Measurements from ENCODE around the gene LIN52. TPM values are rescaled to one million over a fixed set of nuclear protein-coding genes. Genes with fewer than 3 reads are reported as not detected.
"Not testable (repeated sequence)": the region's sequence is repeated elsewhere in the genome, so short reads cannot be mapped to it uniquely, and the experiment has no call there.

The LIN52 gene
- total and polyA plus RNA-seq, 2 of the 13 experiments (the other 11 are each of a cell fraction or from before 2014, with no cell fraction given) = 11.4 to 23.3 TPM

DNA sequence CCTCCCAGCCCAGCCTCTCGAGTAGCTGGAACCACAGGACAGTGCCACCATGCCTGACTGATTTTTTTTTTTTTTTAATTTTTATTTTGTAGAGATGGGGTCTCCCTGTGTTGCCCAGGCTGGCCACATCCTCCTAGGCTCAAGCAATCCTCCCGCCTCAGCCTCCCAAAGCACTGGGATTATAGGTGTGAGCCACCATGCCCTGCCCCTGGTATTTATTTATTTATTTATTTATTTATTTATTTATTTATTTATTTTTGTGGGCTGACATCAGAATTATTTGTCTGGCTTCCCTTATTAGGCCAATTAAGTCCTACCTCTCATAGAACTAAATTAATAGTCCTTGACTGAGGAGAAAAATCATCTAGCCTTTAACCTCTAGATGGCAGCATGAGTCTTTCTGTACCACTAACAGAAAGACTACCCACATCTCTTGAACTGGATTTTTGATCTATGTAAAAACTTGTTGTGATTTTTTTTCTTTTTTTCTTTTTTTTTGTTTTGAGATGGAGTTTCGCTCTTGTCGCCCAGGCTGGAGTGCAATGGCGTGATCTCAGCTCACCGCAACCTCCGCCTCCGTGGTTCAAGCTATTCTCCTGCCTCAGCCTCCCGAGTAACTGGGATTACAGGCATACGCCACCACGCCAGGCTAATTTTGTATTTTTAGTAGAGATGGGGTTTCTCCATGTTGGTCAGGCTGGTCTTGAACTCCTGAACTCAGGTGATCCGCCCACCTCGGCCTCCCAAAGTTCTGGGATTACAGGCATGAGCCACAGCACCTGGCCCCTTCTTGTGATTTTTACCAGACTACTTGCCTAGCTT, 26.9 kb downstream of the LIN52 start:
- BruUV-seq (replicated peaks); H3K4me3 ChIP-seq (replicated peaks in 1 of 3; ENCODE audit: insufficient read depth in 1 of 3, low read depth in 2 of 3, low read length in 3 of 3); H3K9ac ChIP-seq (ENCODE audit: insufficient read depth, low read depth, low read length); H4K20me1 ChIP-seq (ENCODE audit: insufficient read depth, low read length); H3K4me1 ChIP-seq (ENCODE audit: insufficient read depth, low read length); H3K9me3 ChIP-seq (ENCODE audit: low read length); FAIRE-seq; H3K27me3 ChIP-seq (ENCODE audit: control insufficient read depth in 1 of 2, insufficient read depth in 2 of 2, low read length in 2 of 2); H3K4me2 ChIP-seq (ENCODE audit: low read depth, low read length); H3K27ac ChIP-seq (ENCODE audit: extremely low read length, insufficient read depth, low read length); H2AFZ ChIP-seq (ENCODE audit: low read length); H3K79me2 ChIP-seq (ENCODE audit: insufficient read depth, low read length); POLR2A ChIA-PET: not testable (repeated sequence)
- peak; percentile 48 for DNase-seq (ENCODE audit: low spot score)
- ATAC-seq = peak; percentile 63
- peak; percentile 69 for TF ChIP-seq STAG1 (CRISPR knock-in tag; IDR thresholded peaks at IDR 0.05)
- peak; percentile 64 for TF ChIP-seq RAD21 (CRISPR knock-in tag; IDR thresholded peaks at IDR 0.05)
- peak; percentile 37; the same call in 1 of the 2 replicates for TF ChIP-seq SMC3 (IDR thresholded peaks at IDR 0.05; ENCODE audit: low read length)
- TF ChIP-seq, protein P1, sequence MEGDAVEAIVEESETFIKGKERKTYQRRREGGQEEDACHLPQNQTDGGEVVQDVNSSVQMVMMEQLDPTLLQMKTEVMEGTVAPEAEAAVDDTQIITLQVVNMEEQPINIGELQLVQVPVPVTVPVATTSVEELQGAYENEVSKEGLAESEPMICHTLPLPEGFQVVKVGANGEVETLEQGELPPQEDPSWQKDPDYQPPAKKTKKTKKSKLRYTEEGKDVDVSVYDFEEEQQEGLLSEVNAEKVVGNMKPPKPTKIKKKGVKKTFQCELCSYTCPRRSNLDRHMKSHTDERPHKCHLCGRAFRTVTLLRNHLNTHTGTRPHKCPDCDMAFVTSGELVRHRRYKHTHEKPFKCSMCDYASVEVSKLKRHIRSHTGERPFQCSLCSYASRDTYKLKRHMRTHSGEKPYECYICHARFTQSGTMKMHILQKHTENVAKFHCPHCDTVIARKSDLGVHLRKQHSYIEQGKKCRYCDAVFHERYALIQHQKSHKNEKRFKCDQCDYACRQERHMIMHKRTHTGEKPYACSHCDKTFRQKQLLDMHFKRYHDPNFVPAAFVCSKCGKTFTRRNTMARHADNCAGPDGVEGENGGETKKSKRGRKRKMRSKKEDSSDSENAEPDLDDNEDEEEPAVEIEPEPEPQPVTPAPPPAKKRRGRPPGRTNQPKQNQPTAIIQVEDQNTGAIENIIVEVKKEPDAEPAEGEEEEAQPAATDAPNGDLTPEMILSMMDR (CRISPR knock-in tag; IDR thresholded peaks at IDR 0.05) = peak; percentile 65
- peaks cover 3 to 10% of the 10 kb centered on the region in 2 experiments; a peak in 3 of 5 replicates for H3K36me3 ChIP-seq (replicated peaks in 1 of 2; ENCODE audit: control insufficient read depth in 1 of 2, insufficient read depth in 2 of 2, low read length in 2 of 2)
- WGBS (ENCODE audit: low lambda C conversion rate) = 97% methylated on average over 13 of the region's 13 CpGs
- in situ Hi-C loops (cut with HindIII; ENCODE audit: extremely low pct_ligation_motif_present, low pct_unique_long_range_greater_than_20kb) (loop anchor here (5.0 kb wide), 1 partner anchor 141 kb away; no protein-coding TSS in a partner anchor), intact Hi-C loops (cut with micrococcal nuclease; ENCODE audit: unreplicated experiment) (loop anchor here (1.0 kb wide), 2 partner anchors 140 to 146 kb away; no protein-coding TSS in a partner anchor)
- CTCF ChIA-PET (ENCODE audit: low intra/inter-chr PET ratio, low total read pairs) = interaction anchor here (0.8 to 2.5 kb wide), 4 partner anchors 106 to 146 kb away, joined by 3 to 23 read pairs (median 13); no protein-coding TSS in a partner anchor

DNA sequence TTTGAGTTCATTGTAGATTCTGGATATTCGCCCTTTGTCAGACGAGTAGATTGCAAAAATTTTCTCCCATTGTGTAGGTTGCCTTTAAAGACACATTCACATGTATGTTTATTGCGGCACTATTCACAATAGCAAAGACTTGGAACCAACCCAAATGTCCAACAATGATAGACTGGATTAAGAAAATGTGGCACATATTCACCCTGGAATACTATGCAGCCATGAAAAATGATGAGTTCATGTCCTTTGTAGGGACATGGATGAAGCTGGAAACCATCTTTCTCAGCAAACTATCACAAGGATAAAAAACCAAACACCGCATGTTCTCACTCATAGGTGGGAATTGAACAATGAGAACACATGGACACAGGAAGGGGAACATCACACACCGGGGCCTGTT, 40.7 kb downstream of the LIN52 start:
- in situ Hi-C loops (cut with HindIII; ENCODE audit: extremely low pct_ligation_motif_present, low pct_unique_long_range_greater_than_20kb); H3K4me1 ChIP-seq (ENCODE audit: insufficient read depth, low read length); BruUV-seq (replicated peaks); POLR2A ChIA-PET; H3K9ac ChIP-seq (ENCODE audit: insufficient read depth, low read depth, low read length); H3K4me3 ChIP-seq (replicated peaks in 1 of 3; ENCODE audit: insufficient read depth in 1 of 3, low read depth in 2 of 3, low read length in 3 of 3); H3K9me3 ChIP-seq (ENCODE audit: low read length); ATAC-seq; H3K27me3 ChIP-seq (ENCODE audit: control insufficient read depth in 1 of 2, insufficient read depth in 2 of 2, low read length in 2 of 2); H2AFZ ChIP-seq (ENCODE audit: low read length); FAIRE-seq; H4K20me1 ChIP-seq (ENCODE audit: insufficient read depth, low read length); intact Hi-C loops (cut with micrococcal nuclease; ENCODE audit: unreplicated experiment); H3K27ac ChIP-seq (ENCODE audit: extremely low read length, insufficient read depth, low read length); H3K36me3 ChIP-seq (replicated peaks in 1 of 2; ENCODE audit: control insufficient read depth in 1 of 2, insufficient read depth in 2 of 2, low read length in 2 of 2); H3K4me2 ChIP-seq (ENCODE audit: low read depth, low read length); DNase-seq (ENCODE audit: low spot score); H3K79me2 ChIP-seq (ENCODE audit: insufficient read depth, low read length); CTCF ChIA-PET (ENCODE audit: low intra/inter-chr PET ratio, low total read pairs): not testable (repeated sequence)
- WGBS (ENCODE audit: low lambda C conversion rate) = 73% methylated on average over 4 of the region's 5 CpGs

All from HepG2 (cell line).